H1 (cell line): ENCODE measurements around the gene CACNA1C. TPM values are rescaled to one million over a fixed set of nuclear protein-coding genes. Genes with fewer than 3 reads are reported as not detected.

Source experiments
- BCL11A ChIP-seq, 2 experiments: IDR thresholded peaks; one replicate each; pipeline ENCODE4 v1.6.1; 2011; ENCODE audit warnings: low read depth in 2 of 2, low read length in 2 of 2, mild to moderate bottlenecking in 2 of 2
- CHD7 ChIP-seq: fragments of 300-600 bp; sonication (generic); IDR thresholded peaks from 2 replicates; pipeline ENCODE4 v1.7.1; 2012; ENCODE audit warnings: low read length, moderate library complexity, mild to moderate bottlenecking, inconsistent platforms; ENCODE audit not compliant: insufficient replicate concordance
- NANOG ChIP-seq: IDR thresholded peaks from 2 replicates; pipeline ENCODE4 v1.6.1; 2011; ENCODE audit warnings: low read length, low read depth, mild to moderate bottlenecking, inconsistent platforms; ENCODE audit not compliant: insufficient read depth, poor library complexity, severe bottlenecking
- RXRA ChIP-seq: IDR thresholded peaks from 2 replicates; pipeline ENCODE4 v1.6.1; 2011; ENCODE audit warnings: low read depth, mild to moderate bottlenecking, low read length, moderate library complexity; ENCODE audit not compliant: insufficient read depth
- SP1 ChIP-seq: IDR thresholded peaks from 2 replicates; pipeline ENCODE4 v1.6.1; 2011; ENCODE audit warnings: low read depth, low read length
- polyA plus RNA-seq, 7 experiments: library from polyadenylated mRNA; depleted of rRNA in 3 of 7; stranded (reverse) in 5 of 7; unstranded in 2 of 7; fragments of >200 nt in 5 of 7; fragments of 200-250 nt in 2 of 7; gene quantifications; 1 replicate in 5 of 7; 2 replicates in 1 of 7; 4 replicates in 1 of 7; pipeline versions ENCODE4 v1.2.1 to v1.2.3, GENCODE V29; 2011 to 2013; ENCODE audit warnings: missing spikeins in 2 of 7, mixed read lengths in 2 of 7
- total RNA-seq: library from RNA; stranded (reverse); fragmentation: NEBNext Ultra II Directional; extraction: Animal tissue kit (Norgen Biotek cat#: 25700); gene quantifications from 2 replicates; pipeline ENCODE4 v1.2.1, GENCODE V29; 2021

The CACNA1C gene
- total and polyA plus RNA-seq, 2 of the 8 experiments (the other 6 are each of a cell fraction or from before 2014, with no cell fraction given) = 1.3 TPM

GRCh38 chr12:2681450-2682205, 628.8 kb downstream of the CACNA1C start (continued):
- TF ChIP-seq CHD7 (no peak), SP1 (no peak), NANOG (no peak), RXRA (no peak), BCL11A (IDR thresholded peaks at IDR 0.05; ENCODE audit: low read depth in 2 of 2, low read length in 2 of 2) (no peak)
